NB4 (cell line): ENCODE results near the gene KCTD4.

ENCODE experiments used
- CTCF ChIP-seq: IDR thresholded peaks from one replicate; pipeline ENCODE4 v1.5.1; 2012; ENCODE audit warnings: low read depth, low read length
- MAX ChIP-seq: IDR thresholded peaks from 2 replicates; pipeline ENCODE4 v1.6.1; 2011; ENCODE audit warnings: low read depth, low read length
- POLR2A ChIP-seq: IDR thresholded peaks from 2 replicates; pipeline ENCODE4 v1.6.1; 2011; ENCODE audit warnings: mild to moderate bottlenecking; ENCODE audit not compliant: insufficient read length; ENCODE audit errors: extremely low read depth

GRCh38 chr13:45249662-45250061 is 48.8 kb upstream of the KCTD4 start:
- TF ChIP-seq CTCF (no peak), MAX (no peak), POLR2A (no peak)
